DND-41 (cell line): ENCODE data around the gene CCDC92.

ENCODE experiments used
- ATAC-seq: fragments of 200-7000 bp; cut with Tn5 transposase; 3 replicates; pipeline ENCODE4 v1.9.1; 2021; ENCODE audit warnings: low read depth; ENCODE audit not compliant: insufficient read depth
- DNase-seq: peaks from one replicate; pipeline ENCODE4 v3.0.0-alpha.2; 2020
- H2AFZ ChIP-seq: 2 replicates; pipeline ENCODE4 v1.6.0; 2012; ENCODE audit warnings: low read depth, low read length
- H3K27ac ChIP-seq: 2 replicates; pipeline ENCODE4 v1.5.1; 2012; ENCODE audit warnings: low read length, inconsistent platforms
- H3K27me3 ChIP-seq: fragments of 200-600 bp; sonication (generic); 2 replicates; pipeline ENCODE4 v1.6.0; 2012; ENCODE audit warnings: low read length, mild to moderate bottlenecking, inconsistent platforms; ENCODE audit not compliant: insufficient read depth, poor library complexity
- H3K36me3 ChIP-seq: 2 replicates; pipeline ENCODE4 v1.5.1; 2012; ENCODE audit warnings: low read length, inconsistent platforms; ENCODE audit not compliant: insufficient read depth
- H3K4me1 ChIP-seq: 2 replicates; pipeline ENCODE4 v1.5.1; 2012; ENCODE audit warnings: mild to moderate bottlenecking, low read length; ENCODE audit not compliant: insufficient read depth
- H3K4me2 ChIP-seq: 2 replicates; pipeline ENCODE4 v1.6.0; 2012; ENCODE audit warnings: mild to moderate bottlenecking, moderate library complexity, low read length, inconsistent platforms; ENCODE audit not compliant: insufficient read depth
- H3K4me3 ChIP-seq, 2 experiments: fragments of 200-600 bp in 1 of 2; shearing (Covaris generic) in 1 of 2; 2 replicates each; pipeline ENCODE4 v1.5.1; 2012 to 2016; ENCODE audit warnings: inconsistent platforms in 2 of 2, low read length in 2 of 2, mild to moderate bottlenecking in 2 of 2, low read depth in 1 of 2, moderate library complexity in 1 of 2
- H3K79me2 ChIP-seq: 2 replicates; pipeline ENCODE4 v1.6.0; 2012; ENCODE audit warnings: low read length, inconsistent platforms; ENCODE audit not compliant: insufficient read depth
- H3K9ac ChIP-seq: 2 replicates; pipeline ENCODE4 v1.6.0; 2012; ENCODE audit warnings: low read depth, mild to moderate bottlenecking, inconsistent platforms, low read length, moderate library complexity
- H3K9me3 ChIP-seq: 2 replicates; pipeline ENCODE4 v1.5.1; 2012; ENCODE audit warnings: low read length, moderate library complexity, mild to moderate bottlenecking, inconsistent platforms; ENCODE audit not compliant: insufficient read depth, severe bottlenecking
- H4K20me1 ChIP-seq: 2 replicates; pipeline ENCODE4 v1.6.0; 2012; ENCODE audit warnings: low read length; ENCODE audit not compliant: insufficient read depth
- EZH2 ChIP-seq: IDR thresholded peaks from 3 replicates; pipeline ENCODE4 v1.6.1; 2012; ENCODE audit warnings: borderline replicate concordance, low read depth, mild to moderate bottlenecking, moderate library complexity, low read length, inconsistent platforms; ENCODE audit not compliant: severe bottlenecking
- TF ChIP-seq, protein P1 (sequence below): IDR thresholded peaks from 2 replicates; pipeline ENCODE4 v1.5.1; 2012; ENCODE audit warnings: borderline replicate concordance, low read length, moderate library complexity, mild to moderate bottlenecking; ENCODE audit not compliant: poor library complexity, severe bottlenecking; ENCODE audit errors: extremely low read depth

CCDC92 gene

DNA sequence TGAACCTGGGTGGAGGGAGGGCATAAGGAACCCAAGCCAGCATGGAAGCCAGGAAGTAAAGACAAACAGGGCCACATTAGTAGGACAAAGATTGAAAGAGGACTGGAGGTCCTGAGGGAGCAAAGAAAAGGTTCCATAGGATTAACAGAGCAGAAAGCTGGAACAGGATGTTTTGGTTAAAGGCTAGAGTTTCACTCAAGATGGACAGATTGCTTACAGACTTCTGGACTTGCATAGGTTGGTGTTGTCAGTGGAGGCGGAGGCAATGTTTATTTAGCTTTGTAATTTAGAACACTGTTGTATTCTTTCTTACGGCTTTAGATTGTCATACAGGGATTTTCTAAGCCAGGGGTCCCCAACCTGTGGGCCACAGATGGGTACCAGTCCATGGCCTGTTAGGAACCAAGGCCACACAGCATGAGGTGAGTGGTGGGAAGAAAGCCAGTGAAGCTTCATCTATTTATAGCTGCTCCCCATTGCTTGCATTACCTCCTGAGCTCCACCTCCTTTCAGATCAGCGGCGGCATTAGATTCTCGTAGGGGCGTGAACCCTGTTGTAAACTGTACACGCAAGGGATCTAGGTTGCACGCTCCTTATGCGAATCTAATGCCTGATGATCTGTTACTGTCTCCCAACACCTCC lies 31.7 kb upstream of the CCDC92 start:
- Histone ChIP-seq H3K27ac (no peak overlapping the region), H4K20me1 (peaks cover 50% of the 10 kb centered on the region), H3K9me3 (no peaks in the 10 kb centered on the region), H3K27me3 (no peaks in the 10 kb centered on the region), H3K9ac (no peak overlapping the region), H2AFZ (no peak overlapping the region), H3K4me2 (no peak overlapping the region), H3K79me2 (peaks cover 39% of the 10 kb centered on the region; the same call in 1 of the 2 replicates), H3K4me3 (no peak overlapping the region), H3K4me1 (no peaks in the 10 kb centered on the region), H3K36me3 (peaks cover 68% of the 10 kb centered on the region)
- TF ChIP-seq, protein P1, sequence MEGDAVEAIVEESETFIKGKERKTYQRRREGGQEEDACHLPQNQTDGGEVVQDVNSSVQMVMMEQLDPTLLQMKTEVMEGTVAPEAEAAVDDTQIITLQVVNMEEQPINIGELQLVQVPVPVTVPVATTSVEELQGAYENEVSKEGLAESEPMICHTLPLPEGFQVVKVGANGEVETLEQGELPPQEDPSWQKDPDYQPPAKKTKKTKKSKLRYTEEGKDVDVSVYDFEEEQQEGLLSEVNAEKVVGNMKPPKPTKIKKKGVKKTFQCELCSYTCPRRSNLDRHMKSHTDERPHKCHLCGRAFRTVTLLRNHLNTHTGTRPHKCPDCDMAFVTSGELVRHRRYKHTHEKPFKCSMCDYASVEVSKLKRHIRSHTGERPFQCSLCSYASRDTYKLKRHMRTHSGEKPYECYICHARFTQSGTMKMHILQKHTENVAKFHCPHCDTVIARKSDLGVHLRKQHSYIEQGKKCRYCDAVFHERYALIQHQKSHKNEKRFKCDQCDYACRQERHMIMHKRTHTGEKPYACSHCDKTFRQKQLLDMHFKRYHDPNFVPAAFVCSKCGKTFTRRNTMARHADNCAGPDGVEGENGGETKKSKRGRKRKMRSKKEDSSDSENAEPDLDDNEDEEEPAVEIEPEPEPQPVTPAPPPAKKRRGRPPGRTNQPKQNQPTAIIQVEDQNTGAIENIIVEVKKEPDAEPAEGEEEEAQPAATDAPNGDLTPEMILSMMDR = no peak
- TF ChIP-seq EZH2 = no peak
- no peak for ATAC-seq
- no peak for DNase-seq

DNA sequence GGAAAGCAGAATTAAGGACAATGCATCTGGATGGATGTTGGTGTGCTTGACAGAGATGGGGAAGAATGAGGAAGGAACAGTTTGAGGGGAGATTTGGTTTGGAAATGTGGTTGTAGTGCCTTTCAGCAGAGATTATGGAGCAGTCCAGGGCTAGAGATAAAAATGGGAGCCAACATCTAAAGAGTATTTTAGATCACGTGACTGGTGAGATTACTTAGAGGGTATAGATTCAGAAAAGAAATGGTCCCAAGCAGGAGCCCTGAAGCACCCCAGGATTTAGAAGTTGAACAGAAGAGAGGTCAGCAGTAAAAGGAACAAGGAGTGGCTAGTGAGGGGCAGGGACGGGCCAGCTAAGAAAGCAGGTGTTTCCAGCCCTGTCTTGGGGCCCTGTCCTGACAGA lies 30.0 kb upstream of the CCDC92 start:
- TF ChIP-seq, protein P1 = no peak

DNA sequence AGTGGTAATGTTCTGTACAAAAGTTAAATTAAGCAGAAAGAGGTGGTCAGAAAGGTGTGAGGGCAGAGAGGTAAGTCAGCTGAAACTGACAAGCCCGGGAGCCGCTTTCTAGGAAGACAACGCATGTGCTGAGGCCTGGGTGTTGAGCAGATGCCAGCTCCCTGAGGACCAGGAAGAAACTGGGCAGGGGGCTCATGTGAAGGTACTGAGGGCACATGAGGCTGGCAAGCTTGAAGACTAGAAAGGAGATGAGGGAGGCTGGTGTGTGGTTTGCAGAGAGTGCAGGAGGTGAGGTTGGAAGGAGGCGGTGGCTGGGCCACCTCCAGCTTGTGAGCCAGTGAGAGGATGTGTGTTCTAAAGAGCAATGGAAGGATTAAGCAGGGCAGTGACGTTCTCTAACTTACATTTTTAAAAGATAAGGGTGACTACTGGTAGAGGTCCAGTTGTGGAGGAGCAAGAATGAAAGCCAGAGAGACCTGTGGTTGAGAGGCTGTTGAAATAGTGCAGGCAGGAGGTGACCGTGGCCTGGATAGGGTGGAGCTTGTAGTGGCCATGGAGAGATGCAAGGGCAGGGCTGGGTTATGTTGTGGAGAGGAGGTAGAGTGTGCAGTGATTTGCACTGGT lies 29.5 kb upstream of the CCDC92 start:
- no peaks in the 10 kb centered on the region for H3K4me1 ChIP-seq
- no peak overlapping the region for H3K4me2 ChIP-seq
- ATAC-seq (no peak), DNase-seq (no peak)
- H3K9me3 ChIP-seq = no peaks in the 10 kb centered on the region
- peaks cover 83% of the 10 kb centered on the region for H3K36me3 ChIP-seq
- no peak overlapping the region for H3K4me3 ChIP-seq
- H3K79me2 ChIP-seq = peaks cover 50% of the 10 kb centered on the region
- H4K20me1 ChIP-seq = peaks cover 51% of the 10 kb centered on the region
- H3K9ac ChIP-seq = no peak overlapping the region
- TF ChIP-seq, protein P1 = no peak
- no peak for TF ChIP-seq EZH2
- no peak overlapping the region for H2AFZ ChIP-seq
- no peak overlapping the region for H3K27ac ChIP-seq
- H3K27me3 ChIP-seq = no peaks in the 10 kb centered on the region

More for the DNA sequence above, 30.0 kb upstream of the CCDC92 start:
- Histone ChIP-seq H3K4me2 (no peak overlapping the region), H3K27ac (no peak overlapping the region), H2AFZ (no peak overlapping the region), H3K36me3 (peaks cover 82% of the 10 kb centered on the region), H3K4me3 (no peak overlapping the region), H3K79me2 (peaks cover 48% of the 10 kb centered on the region), H3K27me3 (no peaks in the 10 kb centered on the region), H3K9me3 (no peaks in the 10 kb centered on the region), H4K20me1 (peaks cover 54% of the 10 kb centered on the region), H3K9ac (no peak overlapping the region), H3K4me1 (no peaks in the 10 kb centered on the region)
- DNase-seq = no peak
- ATAC-seq = no peak
